GM18505 (cell line): ENCODE results near the gene PPCDC.

Source experiments
- ATAC-seq: cut with Tn5 transposase; IDR thresholded peaks from one replicate; pipeline ENCODE4 v1.9.1; 2021; ENCODE audit not compliant: unreplicated experiment
- POLR2A ChIP-seq: IDR thresholded peaks from 4 replicates; pipeline ENCODE4 v1.6.1; 2011; ENCODE audit warnings: borderline replicate concordance; ENCODE audit not compliant: insufficient read depth, insufficient read length; ENCODE audit errors: extremely low read depth

Gene PPCDC

GRCh38 chr15:75023181-75023871 lies at the start of gene PPCDC:
Gene PPCDC (plus strand): TSS chr15:75023590. CDS start chr15:75028319, 4,729 bp downstream.
- peak; percentile 93 for ATAC-seq
- TF ChIP-seq POLR2A: peak; percentile 98

- no peak for ATAC-seq
- TF ChIP-seq POLR2A: no peak
These were observed 47.2 kb upstream of the PPCDC start for GRCh38 chr15:74976159-74976558.

GRCh38 chr15:74977599-74977998 lies 45.8 kb upstream of the PPCDC start:
- no peak for ATAC-seq
- no peak for TF ChIP-seq POLR2A

- no peak for TF ChIP-seq POLR2A
- ATAC-seq: no peak
These were observed 45.3 kb upstream of the PPCDC start for GRCh38 chr15:74978077-74978476.

- no peak for TF ChIP-seq POLR2A
- no peak for ATAC-seq
These were observed 44.9 kb upstream of the PPCDC start for GRCh38 chr15:74978503-74978902.

- TF ChIP-seq POLR2A: no peak
These were observed 41.2 kb upstream of the PPCDC start for GRCh38 chr15:74982183-74982582.

GRCh38 chr15:74983725-74984231 lies 39.6 kb upstream of the PPCDC start:
- TF ChIP-seq POLR2A: no peak
- peak; percentile 53 for ATAC-seq

More at GRCh38 chr15:74982183-74982582, 41.2 kb upstream of the PPCDC start:
- no peak for ATAC-seq

- ATAC-seq: no peak
These were observed 35.2 kb upstream of the PPCDC start for GRCh38 chr15:74988007-74988800.

GRCh38 chr15:74989527-74989926 lies 33.9 kb upstream of the PPCDC start:
- ATAC-seq: no peak
- no peak for TF ChIP-seq POLR2A

More at GRCh38 chr15:74988007-74988800, 35.2 kb upstream of the PPCDC start:
- no peak for TF ChIP-seq POLR2A

- no peak for TF ChIP-seq POLR2A
- no peak for ATAC-seq
These were observed 30.8 kb upstream of the PPCDC start for GRCh38 chr15:74992619-74993018.

GRCh38 chr15:74994236-74994635 lies 29.2 kb upstream of the PPCDC start:
- no peak for ATAC-seq

GRCh38 chr15:74994685-74995084 lies 28.7 kb upstream of the PPCDC start:
- TF ChIP-seq POLR2A: no peak
- ATAC-seq: no peak

More at GRCh38 chr15:74994236-74994635, 29.2 kb upstream of the PPCDC start:
- TF ChIP-seq POLR2A: no peak

- TF ChIP-seq POLR2A: peak; percentile 59
- ATAC-seq: peak; percentile 83
These were observed 28.1 kb upstream of the PPCDC start, which contains the start of gene SCAMP5 for GRCh38 chr15:74995182-74995778. Gene SCAMP5 (plus strand): TSS chr15:74995563. CDS start chr15:75011840, 16,277 bp downstream.

- no peak for ATAC-seq
- TF ChIP-seq POLR2A: no peak
These were observed 27.3 kb upstream of the PPCDC start for GRCh38 chr15:74995779-74996765.
